GM21423 (cell line): Measurements from ENCODE around the gene ADIPOR2.
"Not testable (repeated sequence)": the region's sequence is repeated elsewhere in the genome, so short reads cannot be mapped to it uniquely, and the experiment has no call there.

Experiments used
- ATAC-seq: cut with Tn5 transposase; IDR thresholded peaks from one replicate; pipeline ENCODE4 v1.9.1; 2021; ENCODE audit warnings: mild to moderate bottlenecking, moderate library complexity; ENCODE audit not compliant: unreplicated experiment

The ADIPOR2 gene

DNA sequence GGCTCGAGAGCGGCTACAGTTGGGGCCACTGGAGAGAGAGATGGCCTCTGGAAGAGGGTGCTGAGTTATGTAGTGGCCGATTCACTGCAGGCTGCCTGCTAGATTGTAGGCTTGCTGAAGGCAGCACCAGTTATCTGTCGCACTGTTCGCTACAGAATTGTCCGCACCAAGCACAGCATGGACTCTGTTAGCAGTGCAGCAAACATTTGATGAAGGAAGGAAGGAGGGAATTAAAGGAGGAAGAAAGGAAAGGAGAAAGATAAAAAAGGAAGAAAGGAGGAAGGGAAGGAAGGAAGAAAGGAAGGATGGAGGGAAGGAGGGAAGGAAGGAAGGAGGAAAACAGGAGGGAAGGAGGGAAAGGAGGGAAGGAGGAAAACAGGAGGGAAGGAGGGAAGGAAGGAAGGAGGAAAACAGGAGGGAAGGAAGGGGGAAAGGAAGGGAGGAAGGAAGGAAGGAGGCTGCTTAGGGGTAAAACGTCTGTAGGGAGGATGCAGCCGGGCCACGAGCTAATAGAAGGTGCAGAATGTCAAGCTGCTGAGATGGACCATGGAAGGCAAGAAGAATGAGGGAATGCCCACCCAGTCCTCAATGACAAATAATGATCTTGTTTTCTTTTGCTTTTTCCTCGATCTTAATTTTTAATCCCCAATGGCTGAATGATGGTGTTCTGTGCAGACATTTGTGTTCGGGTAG is 27.3 kb upstream of the ADIPOR2 start:
- ATAC-seq = no peak

GRCh38 chr12:1665366-1665765 is 25.5 kb upstream of the ADIPOR2 start:
- ATAC-seq = no peak

DNA sequence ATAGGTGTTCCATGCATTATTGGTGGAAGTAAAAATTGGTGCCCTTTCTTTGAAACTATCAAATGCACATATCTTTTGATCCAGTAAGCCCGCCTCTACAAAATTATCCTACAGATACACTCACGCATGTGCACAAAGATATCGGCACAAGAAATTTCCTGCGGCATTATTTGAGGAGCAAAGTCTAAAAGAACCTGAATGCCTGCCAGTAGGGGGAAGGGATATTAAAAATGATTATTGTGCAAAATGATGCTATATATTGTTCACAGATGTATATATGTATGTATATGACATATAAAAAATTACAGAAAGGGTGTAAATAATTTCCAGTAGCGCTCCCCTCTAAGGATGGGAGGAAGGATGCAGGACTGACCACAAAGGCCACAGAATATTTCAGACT is 24.7 kb upstream of the ADIPOR2 start:
- ATAC-seq = no peak

DNA sequence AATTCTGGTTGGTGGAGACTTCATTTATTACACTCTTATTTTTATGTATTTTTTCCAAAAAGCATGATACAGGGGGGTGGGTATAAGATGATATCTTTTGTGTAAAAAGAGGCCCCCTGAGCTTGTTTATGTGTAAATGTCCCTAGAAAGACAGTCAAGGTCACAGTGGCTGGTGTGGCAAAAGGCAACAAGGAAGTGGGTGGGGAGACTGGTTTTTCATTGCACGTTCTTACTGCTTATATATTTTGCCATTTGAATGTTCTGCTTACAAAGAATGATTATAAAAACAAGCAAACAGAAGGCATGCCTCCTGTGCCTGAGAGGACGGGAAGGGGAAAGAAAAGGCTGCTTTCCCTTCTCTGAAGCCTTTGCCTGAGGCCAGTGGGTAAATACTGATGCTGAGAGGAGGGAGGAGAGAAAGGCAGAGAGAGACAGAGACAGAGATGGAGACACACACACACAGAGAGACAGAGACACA is 24.1 kb upstream of the ADIPOR2 start:
- no peak for ATAC-seq

DNA sequence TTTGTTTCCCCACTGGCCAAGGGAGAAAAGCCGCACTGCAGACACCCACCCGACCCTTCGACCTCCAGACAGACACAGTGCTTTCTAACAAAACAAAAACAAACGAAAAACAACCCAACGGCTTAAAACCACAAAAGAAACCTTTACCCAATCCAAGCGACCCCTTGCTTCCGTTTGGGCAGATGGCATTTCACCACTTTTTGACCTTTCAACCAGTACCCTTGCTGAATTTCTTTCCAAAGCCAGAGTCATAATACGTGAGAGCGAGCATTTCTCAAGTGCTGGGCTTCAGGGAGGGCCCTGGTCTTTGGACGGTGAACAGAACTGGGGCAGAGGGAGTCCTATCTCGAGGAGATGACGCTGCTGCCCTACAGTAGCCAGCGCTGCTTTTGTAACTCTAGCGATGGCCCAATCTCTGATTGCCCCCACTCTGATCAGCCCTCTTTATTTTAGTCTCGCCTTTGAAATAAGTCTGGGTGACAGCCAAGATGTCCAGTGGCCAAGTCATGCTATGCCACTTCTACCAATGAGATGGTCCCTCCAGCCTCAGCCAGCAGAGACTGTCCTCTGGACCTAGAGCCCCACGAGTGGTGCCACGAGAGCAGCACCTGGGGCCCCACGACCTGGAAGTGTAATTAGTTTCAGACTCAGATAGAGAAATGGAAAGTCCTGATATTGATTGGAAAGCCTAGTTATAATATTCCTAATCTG is 21.9 kb upstream of the ADIPOR2 start:
- ATAC-seq = no peak

- ATAC-seq = no peak
Observed at GRCh38 chr12:1670358-1671268, 20.3 kb upstream of the ADIPOR2 start.

DNA sequence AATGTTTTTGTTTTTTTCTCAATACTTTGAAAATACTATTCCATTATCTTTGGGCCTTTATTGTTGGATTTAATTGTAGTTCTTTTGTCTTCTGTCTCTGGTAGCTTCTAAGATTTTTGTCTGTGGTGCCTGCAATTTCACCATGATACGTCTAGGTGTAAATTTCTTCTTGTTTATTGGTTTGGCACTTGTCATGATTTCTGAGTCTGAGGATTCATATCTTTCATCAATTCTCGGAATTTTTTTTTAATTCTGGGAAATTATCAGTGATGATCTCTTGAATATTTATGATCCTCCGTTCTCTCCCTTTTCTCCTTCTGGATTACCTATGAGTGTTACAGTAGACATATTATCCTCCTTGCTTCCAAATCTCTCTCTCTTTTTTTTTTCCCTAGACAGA is 14.8 kb upstream of the ADIPOR2 start:
- ATAC-seq = no peak

- no peak for ATAC-seq
Observed at GRCh38 chr12:1680804-1681492, 9.9 kb upstream of the ADIPOR2 start.

- no peak for ATAC-seq
Observed at GRCh38 chr12:1681493-1681807, 9.4 kb upstream of the ADIPOR2 start.

DNA sequence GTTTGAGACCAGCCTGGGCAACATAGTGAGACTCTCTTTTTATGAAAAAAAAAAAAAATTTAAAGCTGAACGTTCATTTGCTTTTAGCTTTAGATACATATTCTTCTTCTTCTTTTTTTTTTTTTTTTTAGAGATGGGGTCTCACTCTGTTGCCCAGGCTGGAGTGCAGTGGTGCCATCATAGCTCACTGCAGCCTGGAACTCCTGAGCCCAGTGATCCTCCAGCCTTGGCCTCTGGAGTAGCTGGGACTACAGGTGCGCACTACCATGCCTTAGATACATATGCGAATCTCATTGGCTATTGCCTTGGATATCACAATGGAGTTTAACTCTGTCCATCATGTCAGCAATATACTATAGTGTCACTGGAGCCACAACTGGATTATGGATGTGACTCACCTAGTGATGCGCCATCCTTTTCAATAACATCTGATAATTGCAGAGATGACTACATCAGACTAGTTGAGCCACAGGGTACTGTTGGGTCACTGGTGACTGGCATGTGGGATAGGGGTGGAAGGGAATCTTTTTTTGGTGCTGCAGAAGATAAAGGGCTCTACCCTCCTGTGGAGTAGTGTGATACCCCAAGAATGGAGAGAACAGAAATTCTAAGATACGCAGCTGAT is 2.7 kb upstream of the ADIPOR2 start:
- ATAC-seq = no peak

DNA sequence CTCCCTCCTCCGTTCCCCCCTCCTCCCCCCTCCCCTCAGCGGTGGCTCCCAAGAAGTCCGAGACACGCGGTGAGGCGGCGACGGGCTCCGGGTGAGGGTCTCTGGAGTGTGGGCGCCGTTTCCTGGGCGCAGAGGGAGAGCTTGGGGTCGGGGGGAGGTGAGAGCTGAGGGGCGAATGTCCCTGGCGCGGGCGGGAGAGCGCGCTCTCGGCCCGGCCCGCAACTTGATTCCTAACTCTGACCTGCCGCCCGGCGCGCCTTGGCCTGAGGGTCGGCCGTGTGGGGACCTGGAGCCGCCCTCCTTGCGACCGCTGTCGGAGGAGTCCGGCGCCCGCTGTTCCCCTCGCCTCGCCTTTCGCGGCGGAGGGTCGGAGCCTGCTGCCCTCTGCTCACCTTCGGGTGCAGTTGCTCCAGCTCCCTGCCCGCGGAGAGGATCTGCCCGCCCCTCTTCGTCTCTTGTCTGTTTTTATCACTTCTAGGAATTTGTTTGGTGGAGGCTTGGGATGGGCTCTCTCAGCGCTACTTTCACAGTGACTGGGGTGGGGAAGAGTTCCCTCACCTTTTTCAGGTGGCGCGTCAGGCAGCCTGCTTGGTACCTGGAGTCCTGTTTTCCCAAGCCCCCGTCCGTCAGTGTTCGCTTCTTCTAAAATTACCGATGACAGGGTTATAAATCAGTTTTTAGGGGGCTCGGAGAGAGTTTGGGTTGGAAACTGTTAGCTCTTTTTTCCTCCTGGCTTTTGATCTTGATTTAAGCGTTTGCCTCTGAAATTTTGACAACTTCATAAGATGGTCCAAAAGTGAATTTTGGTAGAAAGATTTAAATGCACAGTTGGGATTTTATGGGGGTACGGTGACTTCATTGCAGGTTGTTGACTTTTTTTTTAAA is 495 bp downstream of the ADIPOR2 start:
- ATAC-seq = peak; percentile 35

DNA sequence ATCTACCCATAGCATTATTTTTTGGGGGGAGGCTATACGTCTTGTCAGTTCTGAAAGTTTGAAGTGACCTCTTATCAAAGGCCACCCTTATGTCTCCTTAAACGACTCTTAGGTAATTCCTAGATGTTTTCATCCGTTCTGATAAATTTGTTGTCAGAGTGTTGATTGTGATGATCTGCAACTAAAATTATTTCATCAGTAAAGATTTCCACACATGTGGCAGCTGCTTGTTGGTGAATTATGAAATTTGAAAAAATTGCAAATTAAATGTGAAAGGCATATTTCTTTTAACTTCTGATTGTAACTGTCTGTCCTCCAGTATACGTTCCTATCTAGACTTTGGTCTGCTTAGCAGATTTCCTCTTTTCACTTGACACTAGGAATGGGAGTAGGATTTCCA is 1.4 kb downstream of the ADIPOR2 start:
- no peak for ATAC-seq

DNA sequence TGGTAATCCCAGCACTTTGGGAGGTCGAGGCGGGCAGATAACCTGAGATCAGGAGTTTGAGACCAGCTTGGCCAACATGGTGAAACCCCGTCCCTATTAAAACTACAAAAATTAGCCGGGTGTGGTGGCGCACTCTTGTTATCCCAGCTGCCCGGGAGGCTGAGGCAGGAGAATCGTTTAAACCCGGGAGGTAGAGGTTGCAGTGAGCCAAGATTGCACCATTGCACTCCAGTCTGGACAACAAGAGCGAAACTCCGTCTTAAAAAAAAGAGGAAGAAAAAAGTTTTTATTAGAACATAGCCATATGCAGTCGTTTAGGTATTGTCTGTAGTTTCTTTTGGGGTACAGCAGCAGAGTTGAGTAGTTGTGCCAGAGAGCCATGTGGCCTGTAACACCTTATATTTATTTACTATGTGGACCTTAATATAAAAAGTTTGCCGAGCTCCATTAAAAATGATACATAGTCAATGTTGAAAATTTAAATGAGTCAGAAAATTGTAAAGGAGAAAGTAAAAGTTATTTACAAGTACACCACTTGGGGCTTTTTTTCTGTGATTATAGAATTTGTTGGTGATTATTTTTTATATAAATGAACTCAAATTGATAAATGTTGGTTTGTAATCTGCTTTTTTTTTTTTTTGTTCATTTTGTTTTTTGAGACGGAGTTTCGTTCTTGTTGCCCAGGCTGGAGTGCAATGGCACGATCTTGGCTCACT is 2.2 kb downstream of the ADIPOR2 start:
- no peak for ATAC-seq

DNA sequence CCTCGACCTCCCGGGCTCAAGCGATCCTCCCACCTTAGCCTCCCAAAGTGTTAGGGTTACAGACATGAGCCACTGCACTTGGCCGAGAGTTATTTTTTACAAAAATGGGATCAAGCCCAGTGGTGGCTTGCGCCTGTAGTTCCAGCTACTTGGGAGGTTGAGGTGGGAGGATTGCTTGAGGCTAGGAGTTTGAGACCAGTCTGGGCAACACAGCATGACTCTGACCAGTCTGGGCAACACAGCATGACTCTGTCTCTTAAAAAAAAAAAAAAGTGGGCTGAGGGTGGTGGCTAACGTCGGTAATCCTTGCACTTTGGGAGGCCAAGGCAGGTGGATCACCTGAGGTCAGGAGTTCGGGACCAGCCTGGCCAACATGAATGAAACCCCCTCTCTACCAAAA is 4.2 kb downstream of the ADIPOR2 start:
- ATAC-seq = not testable (repeated sequence)

DNA sequence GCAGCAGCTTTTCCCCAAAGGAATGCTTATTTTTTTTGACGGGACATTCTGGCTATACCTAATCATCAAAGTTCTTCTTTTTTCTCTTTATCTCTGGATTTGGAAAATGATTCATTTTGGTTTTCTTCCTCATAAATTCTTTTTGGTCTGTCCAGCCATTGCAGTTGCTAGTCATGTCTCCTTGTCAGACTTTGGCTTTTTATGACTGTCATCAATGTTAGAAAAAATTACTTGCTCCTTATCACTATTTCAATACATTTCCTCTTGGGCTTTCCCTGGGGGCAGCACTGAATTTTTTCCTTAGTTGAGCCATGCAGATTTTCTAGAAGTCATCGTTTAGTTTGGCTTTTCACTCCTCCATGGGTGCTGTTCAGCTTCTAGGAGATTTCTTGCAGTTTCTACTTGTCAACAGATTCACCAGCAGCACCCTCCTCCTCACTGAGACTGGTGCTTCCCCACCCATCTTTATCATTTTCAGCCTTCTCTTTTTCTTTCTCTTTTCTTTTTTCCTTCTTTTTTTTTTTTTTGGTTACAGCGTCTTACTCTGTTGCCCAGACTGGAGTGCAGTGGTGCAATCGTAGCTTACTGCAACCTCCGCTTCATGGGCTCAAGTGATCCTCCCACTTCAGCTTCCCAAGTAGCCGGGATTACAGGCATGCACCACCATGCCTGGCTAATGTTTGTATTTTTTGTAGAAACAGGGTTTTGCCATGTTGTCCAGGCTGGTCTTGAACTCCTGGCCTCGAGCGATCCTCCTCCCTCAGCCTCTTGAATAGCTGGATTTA is 5.2 kb downstream of the ADIPOR2 start:
- no peak for ATAC-seq

DNA sequence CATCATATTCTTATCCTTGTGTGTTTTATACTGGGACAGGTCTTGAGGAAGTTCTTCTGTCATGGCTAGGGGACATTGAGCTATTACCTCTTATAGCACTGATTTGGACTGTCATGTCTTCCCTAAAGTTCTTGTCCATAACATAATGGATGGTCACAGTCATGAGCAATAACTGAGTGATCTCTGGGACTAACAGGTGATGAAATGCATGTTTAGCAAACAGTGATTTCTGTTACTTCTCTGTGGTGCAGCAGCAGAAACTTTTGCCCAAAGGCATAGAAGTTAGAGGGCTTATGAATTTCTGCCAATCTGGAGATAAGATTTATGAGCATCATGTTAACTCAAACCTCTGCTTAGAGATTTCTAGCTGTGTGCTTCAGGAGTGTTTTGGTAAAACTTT is 5.9 kb downstream of the ADIPOR2 start:
- no peak for ATAC-seq

DNA sequence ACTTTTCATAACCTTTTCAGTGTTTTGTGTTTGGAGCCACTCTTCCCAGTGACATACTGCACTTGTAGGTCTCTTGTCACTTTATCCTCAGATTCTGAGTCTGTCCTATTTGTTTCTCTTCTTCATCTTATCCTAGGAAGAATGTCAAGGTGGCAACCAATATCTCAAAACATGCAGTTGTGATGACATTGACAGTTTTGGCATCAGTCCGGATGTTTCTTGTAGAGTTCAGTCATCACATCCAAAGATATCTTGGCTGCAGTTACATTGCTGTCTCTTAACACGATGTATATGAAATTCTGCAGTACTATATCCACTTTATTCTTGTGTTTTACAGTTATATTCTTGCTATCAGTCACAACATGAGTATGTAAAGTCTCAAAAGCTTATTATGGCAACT is 6.4 kb downstream of the ADIPOR2 start:
- ATAC-seq = no peak

DNA sequence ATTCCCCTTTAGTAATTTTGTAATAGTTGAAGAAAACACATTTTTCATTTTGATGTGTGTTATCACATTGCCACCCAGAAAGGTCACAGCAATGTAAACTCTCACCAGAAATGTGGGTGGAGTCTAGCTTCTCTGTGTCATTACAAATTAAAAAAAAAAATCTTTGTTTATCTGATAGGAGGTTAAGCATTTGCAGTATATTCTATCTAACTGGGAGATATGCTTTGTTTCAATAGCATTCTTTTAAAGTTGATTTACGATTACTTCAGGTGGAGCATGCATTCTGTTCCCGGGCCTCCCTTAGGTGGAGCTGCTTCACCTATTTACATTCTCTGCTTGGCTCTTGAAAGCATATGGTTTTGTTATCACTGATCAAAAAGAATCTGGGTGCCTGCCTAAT is 7.8 kb downstream of the ADIPOR2 start:
- ATAC-seq = no peak
